ENCODE measurements around the gene COL6A3.

Gene COL6A3

GRCh38 chr2:237413777-237414661 lies at the start of gene COL6A3:
COL6A3 (minus strand) TSS chr2:237414164; CDS start chr2:237396817, 17,347 bp downstream.
- Histone ChIP-seq H3K36me3 (no peaks in the 10 kb centered on the region), H3K27ac (no peak within 1 kb of the TSS), H3K27me3 (peaks cover 53% of the 10 kb centered on the region), H3K4me3 (ENCODE audit: low read depth in 1 of 2, low read length in 1 of 2) (no peak within 1 kb of the TSS), H3K4me1 (ENCODE audit: control insufficient read depth in 1 of 2, insufficient read depth in 1 of 2, low read depth in 1 of 2, low read length in 1 of 2) (no peaks in the 10 kb centered on the region), H3K9me3 (no peaks in the 10 kb centered on the region)
- no peak for TF ChIP-seq CTCF (IDR thresholded peaks at IDR 0.05)

- H3K27ac ChIP-seq = no peak overlapping the region
- no peaks in the 10 kb centered on the region for H3K27me3 ChIP-seq
- no peaks in the 10 kb centered on the region for H3K9me3 ChIP-seq
- H3K4me3 ChIP-seq (ENCODE audit: low read depth in 1 of 2, low read length in 1 of 2) = no peak overlapping the region
- no peaks in the 10 kb centered on the region for H3K36me3 ChIP-seq
- H3K4me1 ChIP-seq (ENCODE audit: control insufficient read depth in 1 of 2, insufficient read depth in 1 of 2, low read depth in 1 of 2, low read length in 1 of 2) = no peaks in the 10 kb centered on the region
- no peak for TF ChIP-seq CTCF (IDR thresholded peaks at IDR 0.05)
Measured at GRCh38 chr2:237459741-237460174, 45.8 kb upstream of the COL6A3 start.

GRCh38 chr2:237459226-237459625 lies 45.3 kb upstream of the COL6A3 start:
- no peaks in the 10 kb centered on the region for H3K27me3 ChIP-seq
- H3K4me3 ChIP-seq (ENCODE audit: low read depth in 1 of 2, low read length in 1 of 2) = no peak overlapping the region
- H3K4me1 ChIP-seq (ENCODE audit: control insufficient read depth in 1 of 2, insufficient read depth in 1 of 2, low read depth in 1 of 2, low read length in 1 of 2) = no peaks in the 10 kb centered on the region
- TF ChIP-seq CTCF (IDR thresholded peaks at IDR 0.05) = no peak
- no peaks in the 10 kb centered on the region for H3K9me3 ChIP-seq
- H3K27ac ChIP-seq = no peak overlapping the region
- no peaks in the 10 kb centered on the region for H3K36me3 ChIP-seq

GRCh38 chr2:237458519-237458918 lies 44.6 kb upstream of the COL6A3 start:
- Histone ChIP-seq H3K36me3 (no peaks in the 10 kb centered on the region), H3K27ac (no peak overlapping the region), H3K27me3 (no peaks in the 10 kb centered on the region), H3K4me3 (ENCODE audit: low read depth in 1 of 2, low read length in 1 of 2) (no peak overlapping the region), H3K4me1 (ENCODE audit: control insufficient read depth in 1 of 2, insufficient read depth in 1 of 2, low read depth in 1 of 2, low read length in 1 of 2) (no peaks in the 10 kb centered on the region), H3K9me3 (no peaks in the 10 kb centered on the region)
- TF ChIP-seq CTCF (IDR thresholded peaks at IDR 0.05) = no peak

- H3K27me3 ChIP-seq = no peaks in the 10 kb centered on the region
- no peak for TF ChIP-seq CTCF (IDR thresholded peaks at IDR 0.05)
- H3K27ac ChIP-seq = no peak overlapping the region
- no peaks in the 10 kb centered on the region for H3K9me3 ChIP-seq
- H3K4me1 ChIP-seq (ENCODE audit: control insufficient read depth in 1 of 2, insufficient read depth in 1 of 2, low read depth in 1 of 2, low read length in 1 of 2) = no peaks in the 10 kb centered on the region
- no peak overlapping the region for H3K4me3 ChIP-seq (ENCODE audit: low read depth in 1 of 2, low read length in 1 of 2)
- no peaks in the 10 kb centered on the region for H3K36me3 ChIP-seq
Measured at GRCh38 chr2:237457388-237457941, 43.5 kb upstream of the COL6A3 start.

Measured in neutrophil (primary cell).